Neural cell (in vitro differentiated cells): ENCODE results near the gene POU5F2. TPM values are rescaled to one million over a fixed set of nuclear protein-coding genes. Genes with fewer than 3 reads are reported as not detected.

ENCODE experiments used
- H2AFZ ChIP-seq: fragments of 200-600, 300-800 bp; sonication (generic), shearing (Covaris generic); 2 replicates; pipeline ENCODE4 v1.6.0; 2014; ENCODE audit warnings: low read depth, mild to moderate bottlenecking, antibody characterized with exemption, low read length, moderate library complexity
- H3F3A ChIP-seq: fragments of 200-600 bp; shearing (Covaris generic); 2 replicates; pipeline ENCODE4 v1.6.1; 2016; ENCODE audit warnings: mild to moderate bottlenecking, moderate library complexity, mixed read lengths, antibody characterized with exemption, low read length; ENCODE audit not compliant: insufficient read depth, poor library complexity, severe bottlenecking
- H3K27ac ChIP-seq: fragments of 200-600, 300-800 bp; sonication (generic), shearing (Covaris generic); 2 replicates; pipeline ENCODE4 v1.5.1; 2014; ENCODE audit warnings: mild to moderate bottlenecking, low read length, moderate library complexity
- H3K27me3 ChIP-seq: fragments of 300-800, 200-600 bp; sonication (generic), shearing (Covaris generic); 2 replicates; pipeline ENCODE4 v1.6.0; 2014; ENCODE audit warnings: mild to moderate bottlenecking, low read depth, low read length, moderate library complexity; ENCODE audit not compliant: insufficient read depth
- H3K36me3 ChIP-seq: fragments of 300-800, 200-600 bp; sonication (generic), shearing (Covaris generic); 2 replicates; pipeline ENCODE4 v1.5.1; 2014; ENCODE audit warnings: mild to moderate bottlenecking, antibody characterized with exemption, low read length, moderate library complexity; ENCODE audit not compliant: insufficient read depth
- H3K4me2 ChIP-seq: fragments of 300-800, 200-600 bp; sonication (generic), shearing (Covaris generic); 2 replicates; pipeline ENCODE4 v1.6.0; 2014; ENCODE audit warnings: mild to moderate bottlenecking, low read length
- H3K4me3 ChIP-seq: fragments of 300-800, 200-600 bp; sonication (generic), shearing (Covaris generic); 2 replicates; pipeline ENCODE4 v1.5.1; 2014; ENCODE audit warnings: mild to moderate bottlenecking, low read length, moderate library complexity
- H3K79me2 ChIP-seq: fragments of 200-600 bp; shearing (Covaris generic); replicated peaks from 2 replicates; pipeline ENCODE4 v1.6.0; 2014; ENCODE audit warnings: mild to moderate bottlenecking, low read length, moderate library complexity; ENCODE audit not compliant: insufficient read depth
- H3K9ac ChIP-seq: fragments of 300-800, 200-600 bp; sonication (generic), shearing (Covaris generic); 2 replicates; pipeline ENCODE4 v1.6.1; 2016; ENCODE audit warnings: mild to moderate bottlenecking, low read length, mixed read lengths
- H3K9me2 ChIP-seq: fragments of 200-600 bp; shearing (Covaris generic); 2 replicates; pipeline ENCODE4 v1.6.1; 2016; ENCODE audit warnings: mild to moderate bottlenecking, low read length, mixed read lengths; ENCODE audit not compliant: insufficient read depth
- H3K9me3 ChIP-seq: fragments of 200-600, 300-800 bp; sonication (generic), shearing (Covaris generic); 2 replicates; pipeline ENCODE4 v1.6.1; 2016; ENCODE audit warnings: mild to moderate bottlenecking, mixed run types, low read length, moderate library complexity, mixed read lengths
- H4K20me1 ChIP-seq: fragments of 200-600 bp; shearing (Covaris generic); 2 replicates; pipeline ENCODE4 v1.6.1; 2016; ENCODE audit warnings: mild to moderate bottlenecking, mixed run types; ENCODE audit not compliant: insufficient read depth
- CTCF ChIP-seq: fragments of 450-650 bp; IDR thresholded peaks from 2 replicates; pipeline ENCODE4 v1.5.1; 2014; ENCODE audit warnings: antibody characterized with exemption, mild to moderate bottlenecking, moderate library complexity; ENCODE audit not compliant: poor library complexity, severe bottlenecking
- EP300 ChIP-seq: fragments of 450-650 bp; conservative IDR thresholded peaks from 2 replicates; pipeline ENCODE4 v1.6.1; 2014; ENCODE audit warnings: antibody characterized with exemption, mild to moderate bottlenecking, moderate library complexity; ENCODE audit not compliant: poor library complexity, severe bottlenecking
- EZH2 ChIP-seq: fragments of 200-600, 300-800 bp; shearing (Covaris generic), sonication (generic); IDR thresholded peaks from 2 replicates; pipeline ENCODE4 v1.6.1; 2014; ENCODE audit warnings: antibody characterized with exemption, low read length, borderline replicate concordance, mild to moderate bottlenecking; ENCODE audit not compliant: insufficient read depth, poor library complexity, severe bottlenecking
- MXI1 ChIP-seq: fragments of 450-650 bp; conservative IDR thresholded peaks from 2 replicates; pipeline ENCODE4 v1.6.1; 2014; ENCODE audit warnings: antibody characterized with exemption, mild to moderate bottlenecking; ENCODE audit not compliant: poor library complexity, severe bottlenecking
- POLR2AphosphoS5 ChIP-seq: IDR thresholded peaks from 2 replicates; pipeline ENCODE4 v1.6.1; 2012
- RAD21 ChIP-seq: fragments of 450-650 bp; conservative IDR thresholded peaks from 2 replicates; pipeline ENCODE4 v1.6.1; 2014; ENCODE audit warnings: antibody characterized with exemption, mild to moderate bottlenecking, moderate library complexity
- REST ChIP-seq: IDR thresholded peaks from 2 replicates; pipeline ENCODE4 v1.6.1; 2012; ENCODE audit warnings: borderline replicate concordance
- SMC3 ChIP-seq: fragments of 450-650 bp; conservative IDR thresholded peaks from 2 replicates; pipeline ENCODE4 v1.6.1; 2014; ENCODE audit warnings: antibody characterized with exemption, mild to moderate bottlenecking, moderate library complexity; ENCODE audit not compliant: poor library complexity
- TAF1 ChIP-seq: IDR thresholded peaks from 2 replicates; pipeline ENCODE4 v1.6.1; 2012; ENCODE audit warnings: low read depth
- polyA plus RNA-seq: library from polyadenylated mRNA; depleted of rRNA; stranded (reverse); fragments of >200 nt; gene quantifications from 2 replicates; pipeline ENCODE4 v1.2.3, GENCODE V29; 2014

The POU5F2 gene
- polyA plus RNA-seq, 1 donor from 2014 or later, result 0.07 TPM

- TF ChIP-seq SMC3 (no peak), TAF1 (no peak), POLR2AphosphoS5 (no peak), EP300 (no peak), EZH2 (no peak), RAD21 (no peak), MXI1 (no peak), CTCF (no peak), REST (no peak)
- Histone ChIP-seq H3K4me3 (no peak overlapping the region), H3K36me3 (no peaks in the 10 kb centered on the region), H3K4me2 (no peak overlapping the region), H3F3A (no peaks in the 10 kb centered on the region), H3K27ac (no peak overlapping the region), H3K9ac (no peak overlapping the region), H3K79me2 (no peaks in the 10 kb centered on the region), H3K27me3 (no peaks in the 10 kb centered on the region), H3K9me2 (no peaks in the 10 kb centered on the region), H2AFZ (no peak overlapping the region), H4K20me1 (no peaks in the 10 kb centered on the region), H3K9me3 (no peaks in the 10 kb centered on the region)
Measured at GRCh38 chr5:93789173-93790067, 48.0 kb upstream of the POU5F2 start.

- Histone ChIP-seq H3F3A (no peaks in the 10 kb centered on the region), H3K9me3 (no peaks in the 10 kb centered on the region), H3K4me2 (no peak overlapping the region), H3K9me2 (no peaks in the 10 kb centered on the region), H3K79me2 (no peaks in the 10 kb centered on the region), H2AFZ (no peak overlapping the region), H3K9ac (no peak overlapping the region), H3K4me3 (no peak overlapping the region), H3K27ac (no peak overlapping the region), H3K27me3 (no peaks in the 10 kb centered on the region), H3K36me3 (no peaks in the 10 kb centered on the region), H4K20me1 (no peaks in the 10 kb centered on the region)
- TF ChIP-seq REST, result no peak
- no peak for TF ChIP-seq TAF1
- TF ChIP-seq EZH2, result no peak
- no peak for TF ChIP-seq EP300
- no peak for TF ChIP-seq SMC3
- no peak for TF ChIP-seq CTCF
- no peak for TF ChIP-seq MXI1
Measured at GRCh38 chr5:93787598-93787997, 46.2 kb upstream of the POU5F2 start.
